Measurements from ENCODE around the gene MRPL34. TPM values are rescaled to one million over a fixed set of nuclear protein-coding genes. Genes with fewer than 3 reads are reported as not detected.

MRPL34 gene
- total RNA-seq, 1 experiment from 2014 or later, result 87.7 TPM

GRCh38 chr19:17321655-17322489 is 16.2 kb downstream of the MRPL34 start:
- CTCF ChIA-PET, result interaction anchor here (0.6 kb wide), 1 partner anchor 77 kb away, joined by 3 read pairs; no protein-coding TSS in a partner anchor
- no TSS peak for BruUV-seq (replicated peaks)
- no peaks in the 10 kb centered on the region for H3K27me3 ChIP-seq (ENCODE audit: control insufficient read depth, insufficient read depth, low read length)
- DNase-seq (ENCODE audit: low read depth, low spot score) (no peak), ATAC-seq (peak; percentile 31)
- H3K9me3 ChIP-seq (ENCODE audit: control insufficient read depth, insufficient read depth, low read depth, low read length), result no peaks in the 10 kb centered on the region
- no peak for TF ChIP-seq SIN3A (IDR thresholded peaks at IDR 0.05; ENCODE audit: borderline replicate concordance, insufficient read depth, low read depth, low read length)
- TF ChIP-seq POLR2AphosphoS5 (IDR thresholded peaks at IDR 0.05; ENCODE audit: low read depth, low read length), result no peak
- no peak for TF ChIP-seq TCF7L2 (IDR thresholded peaks at IDR 0.05; ENCODE audit: low read depth, low read length)
- TF ChIP-seq CTCF (IDR thresholded peaks at IDR 0.05), result no peak
- in situ Hi-C loops (cut with HindIII; ENCODE audit: low pct_unique_long_range_greater_than_20kb, low sequenced_read_pairs) (no loop called here), intact Hi-C loops (cut with micrococcal nuclease; ENCODE audit: unreplicated experiment) (no loop called here)
- no peaks in the 10 kb centered on the region for H3K36me3 ChIP-seq (ENCODE audit: control insufficient read depth, insufficient read depth, low read length)
- H3K27ac ChIP-seq (ENCODE audit: low read length), result no peak overlapping the region
- no peaks in the 10 kb centered on the region for H3K4me1 ChIP-seq (ENCODE audit: control insufficient read depth, insufficient read depth, low read length)
- POLR2A ChIA-PET, result no interaction called here
- H3K4me3 ChIP-seq (ENCODE audit: low read depth in 2 of 2, low read length in 2 of 2), result no peak overlapping the region

- intact Hi-C loops (cut with micrococcal nuclease; ENCODE audit: unreplicated experiment) (no loop called here), in situ Hi-C loops (cut with HindIII; ENCODE audit: low pct_unique_long_range_greater_than_20kb, low sequenced_read_pairs) (no loop called here)
- no peak overlapping the region for H3K4me3 ChIP-seq (ENCODE audit: low read depth in 2 of 2, low read length in 2 of 2)
- no peaks in the 10 kb centered on the region for H3K27me3 ChIP-seq (ENCODE audit: control insufficient read depth, insufficient read depth, low read length)
- H3K4me1 ChIP-seq (ENCODE audit: control insufficient read depth, insufficient read depth, low read length), result no peaks in the 10 kb centered on the region
- CTCF ChIA-PET, result no interaction called here
- no peak for TF ChIP-seq POLR2AphosphoS5 (IDR thresholded peaks at IDR 0.05; ENCODE audit: low read depth, low read length)
- no peak for TF ChIP-seq SIN3A (IDR thresholded peaks at IDR 0.05; ENCODE audit: borderline replicate concordance, insufficient read depth, low read depth, low read length)
- no peak for TF ChIP-seq CTCF (IDR thresholded peaks at IDR 0.05)
- TF ChIP-seq TCF7L2 (IDR thresholded peaks at IDR 0.05; ENCODE audit: low read depth, low read length), result no peak
- TF ChIP-seq REST (IDR thresholded peaks at IDR 0.05; ENCODE audit: insufficient read depth in 1 of 2, low read depth in 2 of 2, low read length in 1 of 2), result no peak
- POLR2A ChIA-PET, result no interaction called here
- no peaks in the 10 kb centered on the region for H3K9me3 ChIP-seq (ENCODE audit: control insufficient read depth, insufficient read depth, low read depth, low read length)
- no peaks in the 10 kb centered on the region for H3K36me3 ChIP-seq (ENCODE audit: control insufficient read depth, insufficient read depth, low read length)
- ATAC-seq (peak; percentile 22; the same call in 1 of the 2 replicates), DNase-seq (ENCODE audit: low read depth, low spot score) (no peak)
- BruUV-seq (replicated peaks), result no TSS peak
- H3K27ac ChIP-seq (ENCODE audit: low read length), result no peak overlapping the region
Measured at GRCh38 chr19:17322854-17323253, 17.2 kb downstream of the MRPL34 start.
